CD1c-positive myeloid dendritic cell (primary cell): ENCODE data around the gene EFCAB12.

Source experiments
- DNase-seq: peaks from one replicate; pipeline ENCODE4 v3.0.0-alpha.2; 2016; ENCODE audit errors: extremely low spot score

EFCAB12 gene

DNA sequence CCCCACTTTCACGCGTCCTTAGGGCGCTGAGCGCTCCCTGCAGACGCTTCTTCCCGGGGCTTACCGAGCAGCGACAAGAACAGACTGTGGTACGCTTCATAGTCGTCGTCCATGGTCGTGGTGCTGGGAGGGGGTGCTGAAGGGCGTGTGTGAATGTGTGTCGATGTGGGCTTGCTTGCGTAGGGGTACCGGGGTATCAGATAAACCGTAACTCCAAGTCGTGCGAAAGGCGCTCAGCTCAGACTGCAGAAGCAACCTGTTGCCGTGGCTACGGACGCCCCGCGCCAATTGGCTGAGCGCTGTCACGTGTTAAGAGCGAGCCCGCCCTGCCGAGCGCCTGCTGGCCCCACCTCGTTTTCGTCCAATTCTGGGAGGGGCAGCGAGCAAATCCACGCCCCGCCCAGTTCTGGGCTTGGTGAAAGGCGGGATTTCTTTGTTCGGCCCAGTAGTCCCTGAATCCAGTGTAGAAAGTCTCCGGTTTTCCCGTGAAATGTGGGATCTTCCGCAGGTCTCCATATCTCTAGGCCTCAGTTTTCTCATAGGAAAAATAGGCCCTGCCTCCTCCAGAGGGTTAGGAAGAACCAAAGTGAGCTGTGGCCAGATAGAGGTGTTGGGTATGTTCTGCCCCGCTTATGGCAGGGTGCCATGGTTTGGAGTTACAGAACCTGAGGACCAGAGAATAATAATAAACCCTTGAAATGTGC, at the start of gene EFCAB12:
Gene EFCAB12 (minus strand): TSS at position 261 of the 704 bp plus-strand sequence. CDS start 148 bp downstream, at position 113.
- DNase-seq: peak; percentile 95

DNA sequence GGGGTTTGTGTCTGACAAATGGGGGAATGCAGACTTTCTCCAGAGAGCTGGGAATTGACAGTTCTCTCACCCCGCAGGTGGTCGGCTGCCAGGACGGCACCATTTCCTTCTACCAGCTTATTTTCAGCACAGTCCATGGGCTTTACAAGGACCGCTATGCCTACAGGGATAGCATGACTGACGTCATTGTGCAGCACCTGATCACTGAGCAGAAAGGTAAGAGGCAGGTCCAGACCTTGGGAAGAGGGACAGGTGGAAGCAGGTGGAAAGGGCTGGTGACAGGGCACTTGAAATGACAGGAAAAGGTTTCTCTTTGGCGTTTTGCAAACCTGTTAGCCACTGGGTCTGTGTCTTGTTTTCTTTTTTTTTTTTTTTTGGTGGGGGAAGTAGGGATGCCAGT, 48.1 kb upstream of the EFCAB12 start:
- DNase-seq: no peak

DNA sequence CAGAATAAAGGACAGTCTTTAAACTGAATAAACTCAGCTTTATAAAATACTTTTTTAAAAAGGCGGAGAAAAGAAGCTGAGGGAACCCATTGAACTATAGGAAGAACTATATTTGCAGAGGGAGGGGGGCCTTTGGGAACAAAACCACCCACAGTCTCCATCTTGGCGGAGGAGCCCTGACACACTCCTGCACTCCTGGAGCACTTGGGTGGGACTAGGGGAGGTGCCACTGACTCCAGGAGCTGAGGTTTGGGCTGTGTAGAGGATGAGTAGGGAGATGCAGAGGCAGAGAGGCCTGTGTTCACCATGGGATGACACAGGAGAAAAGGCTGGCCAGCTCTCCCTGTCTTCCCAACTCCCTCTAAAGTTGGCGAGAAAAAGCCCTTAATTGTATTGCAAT, 47.4 kb upstream of the EFCAB12 start:
- DNase-seq: no peak

DNA sequence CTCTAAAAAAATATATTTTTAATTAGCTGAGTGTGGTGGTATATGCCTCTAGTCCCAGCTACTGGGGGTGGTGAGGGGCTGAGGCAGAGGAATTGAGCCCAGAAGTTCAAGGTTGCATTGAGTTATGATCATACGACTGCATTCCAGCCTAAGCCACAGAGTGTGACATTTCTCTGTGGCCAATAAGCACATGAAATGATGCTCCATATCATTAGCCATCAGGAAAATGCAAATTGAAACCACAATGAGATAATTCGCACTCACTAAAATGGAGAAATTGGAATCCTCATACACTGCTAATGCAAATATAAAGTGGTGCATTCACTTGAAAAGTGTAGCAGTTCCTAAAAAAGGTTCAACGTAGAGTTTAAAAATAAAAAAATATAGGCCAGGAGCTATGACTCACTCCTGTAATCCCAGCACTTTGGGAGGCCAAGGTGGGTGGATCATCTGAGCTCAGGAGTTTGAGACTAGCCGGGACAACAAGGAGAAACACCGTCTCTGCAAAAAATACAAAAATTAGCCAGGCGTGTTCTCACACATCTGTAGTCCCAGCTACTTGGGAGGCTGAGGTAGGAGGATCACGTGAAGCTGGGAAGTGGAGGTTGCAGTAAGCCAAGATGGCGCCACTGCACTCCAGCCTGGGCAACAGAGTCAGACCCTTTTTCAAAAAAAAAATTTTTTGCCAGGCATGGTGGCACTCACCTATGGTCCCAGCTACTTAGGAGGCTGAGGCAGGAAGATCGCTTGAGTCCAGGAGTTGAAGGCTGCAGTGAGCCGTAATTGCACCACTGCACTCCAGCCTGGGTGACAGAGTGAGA, 46.8 kb upstream of the EFCAB12 start:
- DNase-seq: no peak

DNA sequence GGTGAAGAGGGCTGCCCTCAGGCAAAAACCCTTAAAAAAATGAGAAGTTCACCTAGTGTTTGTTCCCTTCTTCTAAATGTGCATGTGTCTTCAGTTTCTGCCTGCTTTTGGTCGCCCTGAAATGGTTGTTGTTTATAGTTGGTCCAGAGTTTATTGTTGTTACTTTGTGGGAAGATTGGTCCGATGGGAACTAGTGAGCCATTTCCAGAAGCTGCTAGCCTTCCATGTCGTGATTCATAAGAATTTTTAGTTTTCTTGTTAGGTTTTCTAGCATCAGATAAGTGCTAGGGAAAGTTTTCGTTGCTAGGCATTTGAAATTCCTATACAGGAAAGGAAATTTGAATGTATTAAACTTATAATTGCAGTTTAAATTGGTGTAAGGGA, 45.3 kb upstream of the EFCAB12 start:
- DNase-seq: no peak

DNA sequence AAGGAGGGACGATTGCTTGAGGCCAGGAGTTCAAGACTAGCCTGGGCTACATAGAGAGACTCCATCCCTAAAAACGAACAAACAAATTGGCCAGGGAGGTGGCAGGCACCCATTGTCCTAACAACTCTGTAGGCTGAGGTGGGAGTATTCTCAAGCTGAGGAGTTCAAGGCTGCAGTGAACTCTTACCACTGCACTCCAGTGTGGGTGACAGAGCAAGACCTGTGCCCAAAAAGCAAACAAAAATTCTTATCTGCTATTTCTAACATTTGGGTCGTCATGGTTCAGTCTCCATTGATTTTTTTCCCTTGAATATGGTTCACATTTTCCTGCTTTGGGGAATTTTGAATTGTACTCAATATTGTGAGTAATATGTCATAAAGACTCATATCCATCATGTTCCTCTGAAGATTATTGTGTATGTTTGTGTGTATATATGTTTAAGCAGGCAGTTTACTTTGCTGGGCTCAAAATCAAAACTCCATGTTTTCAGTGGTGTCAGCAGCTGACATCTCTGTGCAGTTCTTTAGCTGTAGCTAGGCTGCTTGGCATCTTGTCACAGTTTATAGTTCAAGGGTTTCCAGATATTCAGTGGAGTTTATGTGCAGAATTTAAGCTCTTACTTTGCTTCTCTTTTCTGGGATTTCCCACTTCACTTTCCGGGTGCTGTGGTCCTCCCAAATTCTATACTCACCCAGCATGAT, 44.8 kb upstream of the EFCAB12 start:
- DNase-seq: no peak

DNA sequence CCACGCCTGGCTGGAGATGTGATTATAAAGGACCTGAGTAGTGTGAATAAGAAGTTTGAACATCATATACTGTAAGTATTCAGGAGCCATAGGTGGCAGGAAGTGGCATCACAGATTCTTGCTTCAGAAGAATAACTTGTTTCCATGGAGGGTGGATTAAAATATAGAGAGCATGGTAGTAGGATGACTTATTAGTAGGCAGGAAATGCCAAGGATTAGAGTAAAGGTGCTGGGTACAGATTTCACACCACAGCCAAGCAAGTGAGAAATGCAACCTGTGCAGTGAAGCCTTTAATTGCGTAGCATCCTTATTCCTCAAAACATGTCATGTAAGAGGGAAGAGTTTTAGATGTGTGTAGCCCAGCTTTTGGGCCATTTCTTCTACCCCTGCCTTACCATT, 42.4 kb upstream of the EFCAB12 start:
- no peak for DNase-seq

DNA sequence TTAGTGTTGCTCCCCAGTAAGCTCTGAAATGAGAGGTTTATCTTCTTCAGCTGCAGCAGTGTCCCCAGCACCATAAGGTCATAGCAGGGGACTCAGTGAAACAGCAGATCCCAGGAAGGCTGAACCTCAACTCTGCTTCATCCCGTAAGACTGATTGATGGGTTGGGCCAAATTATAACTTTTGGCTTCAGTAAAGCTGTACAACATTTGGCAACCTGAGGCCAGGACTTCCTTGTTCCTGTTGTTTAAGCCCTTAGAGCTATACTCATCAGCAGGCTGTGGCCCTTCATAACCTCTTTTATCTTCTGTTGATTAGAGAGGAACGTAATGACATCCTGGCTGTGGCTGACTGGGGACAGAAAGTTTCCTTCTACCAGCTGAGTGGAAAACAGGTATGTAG, 40.6 kb upstream of the EFCAB12 start:
- DNase-seq: no peak

DNA sequence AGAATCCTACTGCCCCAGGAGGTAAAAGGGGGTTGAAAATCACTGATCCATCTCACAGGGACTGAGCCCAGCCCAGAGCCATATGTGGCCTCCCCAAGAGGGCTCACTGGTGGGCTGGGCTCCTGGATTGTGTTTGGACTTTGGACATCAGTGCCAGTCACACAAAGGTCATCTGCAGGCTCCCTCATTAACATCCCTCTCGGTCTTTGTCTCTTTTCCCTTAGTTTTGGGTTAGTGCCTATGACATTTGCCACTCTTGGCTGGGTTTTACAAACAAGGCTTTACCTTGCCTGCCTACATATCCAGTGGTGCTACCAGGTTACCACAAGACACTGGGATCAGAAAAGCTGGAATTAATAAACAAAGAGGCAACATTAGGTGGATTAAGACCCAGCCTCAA, 39.5 kb upstream of the EFCAB12 start:
- DNase-seq: no peak

DNA sequence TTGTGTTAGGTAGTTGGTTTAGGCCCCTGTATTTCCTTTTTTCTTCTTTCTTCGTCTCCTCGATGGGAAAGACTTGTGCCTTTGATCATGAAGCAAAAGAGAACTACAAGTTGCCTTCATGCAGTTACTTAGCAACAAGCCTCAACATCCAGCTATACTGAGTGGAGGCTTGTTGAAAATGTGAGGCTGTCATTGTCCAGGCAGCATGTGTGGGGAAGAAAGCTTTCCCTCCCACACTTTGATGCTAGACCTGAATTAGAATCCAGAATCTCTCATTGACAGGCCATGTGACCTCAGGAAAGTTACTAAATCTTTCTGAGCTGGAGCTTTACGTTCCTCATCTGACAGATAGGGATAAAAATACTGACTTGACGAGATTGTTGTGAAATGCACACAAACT, 35.3 kb upstream of the EFCAB12 start:
- no peak for DNase-seq

DNA sequence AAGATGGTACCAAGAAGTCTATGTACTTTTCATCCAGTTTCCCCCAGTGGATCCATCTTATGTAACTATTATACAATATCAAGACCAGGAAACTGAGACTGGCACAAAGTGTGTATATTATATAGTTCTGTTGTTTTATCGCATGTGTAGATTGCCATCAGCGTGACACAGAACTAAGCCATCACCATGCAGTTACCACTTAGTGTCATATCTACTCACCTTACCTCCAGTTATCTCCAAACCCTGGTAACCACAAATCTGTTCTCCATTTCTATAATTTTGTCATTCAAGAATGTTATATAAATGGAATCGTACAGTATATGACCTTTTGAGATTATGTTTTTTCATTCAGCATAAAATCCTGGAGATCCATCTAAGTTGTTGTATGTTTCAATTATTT, 34.7 kb upstream of the EFCAB12 start:
- no peak for DNase-seq

DNA sequence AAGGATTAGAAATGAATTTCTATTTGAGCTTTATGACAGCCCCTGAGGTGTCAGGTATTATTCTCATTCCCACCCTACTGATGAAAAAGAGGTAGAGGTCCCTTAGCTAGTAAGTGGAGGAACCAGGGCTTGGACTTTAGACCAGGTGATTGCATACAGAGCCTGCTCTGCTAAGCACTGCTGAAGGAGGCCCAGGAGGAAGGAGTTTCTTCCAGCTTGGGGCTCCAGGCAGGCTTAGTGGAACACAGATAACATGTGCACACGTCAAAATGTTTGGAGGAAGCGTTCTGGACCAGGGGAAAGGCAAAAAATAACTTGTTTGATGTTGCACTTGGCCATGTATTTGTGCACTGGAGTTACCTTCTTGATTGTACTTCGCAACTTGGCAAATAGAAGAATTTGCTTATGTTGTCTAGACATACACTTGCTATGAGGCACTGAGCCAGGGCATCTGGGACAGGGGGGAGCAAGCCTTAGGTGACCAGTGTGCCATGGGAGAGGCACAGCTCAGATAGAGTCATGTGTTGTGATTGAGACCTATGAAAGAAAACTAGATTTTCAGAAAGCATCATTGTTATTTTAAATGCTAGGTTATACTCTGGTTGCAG, 34.0 kb upstream of the EFCAB12 start:
- DNase-seq: no peak

DNA sequence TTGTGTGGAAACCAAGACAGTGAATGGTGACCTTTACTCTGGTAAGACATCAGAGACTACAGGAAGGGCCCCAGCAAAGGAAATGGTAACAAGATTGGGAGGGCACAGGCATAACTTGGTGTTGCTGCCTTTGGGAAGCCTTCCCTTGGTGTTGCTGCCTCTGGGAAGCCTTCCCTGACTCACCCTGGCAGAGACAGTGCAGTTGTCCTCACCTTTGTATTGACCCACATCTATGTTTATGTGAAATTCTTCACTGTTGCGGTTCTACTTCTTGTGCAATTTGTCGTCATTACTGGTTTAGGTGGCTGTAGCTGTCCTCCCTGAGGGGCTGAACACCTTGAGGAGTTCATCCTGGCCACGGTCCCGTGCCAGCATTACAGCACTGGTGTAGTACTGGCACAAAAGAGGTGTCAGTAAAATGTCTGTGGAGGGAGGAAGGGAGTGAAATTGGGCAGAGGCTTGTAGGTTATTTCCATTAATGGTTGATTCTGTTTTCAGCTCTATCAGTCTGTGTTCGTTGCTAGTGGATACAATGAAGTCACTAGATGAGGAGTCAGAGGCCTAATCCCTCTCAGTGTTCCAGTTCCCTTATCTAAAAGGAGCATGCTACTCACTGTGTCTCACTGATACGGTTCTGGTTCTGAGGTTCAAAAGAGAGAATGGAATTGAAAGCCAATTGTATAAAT, 33.2 kb upstream of the EFCAB12 start:
- DNase-seq: no peak

DNA sequence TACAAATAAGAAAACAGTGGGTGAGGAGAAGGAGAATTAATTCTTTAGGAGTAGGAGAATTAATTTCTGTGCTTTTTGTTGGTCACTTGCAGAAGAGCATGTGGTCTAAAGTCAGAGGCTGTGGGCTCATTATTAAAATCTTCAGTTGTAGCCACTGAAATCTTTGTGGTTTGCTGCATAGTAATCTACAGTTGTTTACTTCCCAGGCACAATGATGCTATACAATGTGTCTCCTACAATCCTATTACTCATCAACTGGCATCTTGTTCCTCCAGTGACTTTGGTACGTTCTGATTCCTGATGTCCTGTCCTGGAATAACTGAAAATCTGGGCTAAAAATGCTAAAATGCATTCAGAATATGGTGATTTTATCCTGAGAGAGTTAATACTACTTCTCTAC, 32.6 kb upstream of the EFCAB12 start:
- DNase-seq: no peak

DNA sequence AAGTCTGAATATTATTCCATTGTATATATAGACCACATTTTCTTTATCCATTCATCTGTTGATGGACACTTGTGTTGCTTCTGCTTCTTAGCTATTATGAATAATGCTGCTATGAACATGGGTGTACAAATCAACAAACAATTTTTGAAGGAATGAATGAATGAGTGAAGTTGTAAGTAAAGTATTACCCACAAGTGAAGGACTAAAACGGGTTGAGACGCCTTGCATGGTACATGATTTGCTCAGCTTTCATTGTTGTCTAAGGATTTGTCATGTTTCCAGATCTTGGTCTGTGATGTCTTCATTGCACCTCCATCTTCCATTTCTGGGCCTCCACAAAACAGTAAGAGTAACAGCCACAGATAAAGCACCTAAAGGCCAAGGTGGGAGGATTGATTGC, 32.1 kb upstream of the EFCAB12 start:
- DNase-seq: no peak

DNA sequence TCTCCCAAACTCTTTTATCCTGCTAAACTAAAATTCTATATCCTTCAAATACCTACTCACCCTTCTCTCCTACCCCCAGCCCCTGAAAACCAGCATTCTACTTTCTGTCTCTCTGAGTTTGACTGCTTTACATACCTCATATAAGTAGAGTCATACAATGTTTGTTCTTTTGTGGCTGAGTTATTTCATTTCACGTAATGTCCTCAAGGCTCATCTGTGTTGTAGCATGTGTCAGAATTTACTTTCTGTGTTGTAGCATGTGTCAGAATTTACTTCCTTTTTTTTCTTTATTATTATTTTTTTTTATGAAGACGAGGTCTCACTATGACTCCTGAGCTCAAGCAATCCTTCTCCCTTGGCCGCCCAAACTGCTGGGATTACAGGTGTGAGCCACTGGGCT, 31.7 kb upstream of the EFCAB12 start:
- no peak for DNase-seq

DNA sequence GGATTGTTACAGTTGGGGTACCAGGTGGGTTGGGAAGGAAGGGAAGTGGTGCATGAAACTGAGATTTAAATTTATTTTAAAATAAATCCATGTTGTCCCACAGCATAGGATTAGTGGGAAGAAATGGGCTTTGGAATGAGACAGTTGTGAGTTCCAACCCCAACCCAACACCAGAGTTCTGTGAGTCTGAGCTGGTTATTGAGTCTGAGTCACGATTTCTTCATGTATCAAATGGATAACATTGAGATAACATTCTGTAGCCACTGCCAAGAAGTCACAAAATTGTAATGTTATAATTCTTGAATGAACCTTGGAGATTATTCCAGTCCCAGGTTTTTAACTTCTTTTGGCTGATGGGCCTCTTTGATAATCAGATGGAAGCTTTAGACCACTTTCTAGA, 25.3 kb upstream of the EFCAB12 start:
- no peak for DNase-seq

DNA sequence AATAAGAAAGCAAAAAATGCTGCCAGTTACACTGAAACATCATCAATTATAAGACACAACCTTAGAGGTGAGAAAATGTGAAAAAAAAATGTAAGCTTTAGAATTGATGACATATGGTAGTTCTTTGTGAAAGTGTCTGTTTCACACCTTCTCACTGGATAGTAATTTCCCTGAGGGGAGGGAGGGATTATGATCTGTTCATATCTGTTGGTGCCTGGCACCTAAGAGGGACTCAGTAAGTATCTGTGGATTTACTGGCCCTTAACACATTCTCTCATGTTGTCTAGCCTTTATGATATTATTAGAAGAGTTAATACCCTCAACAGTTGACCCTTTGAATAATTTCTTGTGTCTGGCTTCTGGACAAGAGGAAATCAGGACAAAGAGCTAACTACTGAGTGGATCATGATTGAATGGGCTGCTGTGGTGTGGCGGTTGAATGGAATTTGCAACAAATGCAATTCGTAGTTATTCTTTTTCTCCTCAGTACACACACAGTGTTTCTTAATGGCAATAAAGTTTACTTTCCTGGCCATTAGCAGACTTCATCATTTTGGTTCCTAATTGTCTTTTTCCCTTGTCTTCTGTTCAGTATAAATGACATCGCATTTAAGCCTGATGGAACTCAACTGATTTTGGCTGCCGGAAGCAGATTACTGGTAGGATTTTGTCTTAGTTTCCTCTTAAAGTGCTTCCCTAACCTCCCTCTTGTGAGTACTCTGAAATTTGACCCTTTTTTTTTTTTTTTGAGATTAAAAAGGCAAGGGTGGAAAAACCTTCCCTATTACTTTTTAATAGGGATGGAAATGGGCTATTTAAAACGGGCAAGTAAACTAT, 21.1 kb upstream of the EFCAB12 start:
- DNase-seq: no peak

DNA sequence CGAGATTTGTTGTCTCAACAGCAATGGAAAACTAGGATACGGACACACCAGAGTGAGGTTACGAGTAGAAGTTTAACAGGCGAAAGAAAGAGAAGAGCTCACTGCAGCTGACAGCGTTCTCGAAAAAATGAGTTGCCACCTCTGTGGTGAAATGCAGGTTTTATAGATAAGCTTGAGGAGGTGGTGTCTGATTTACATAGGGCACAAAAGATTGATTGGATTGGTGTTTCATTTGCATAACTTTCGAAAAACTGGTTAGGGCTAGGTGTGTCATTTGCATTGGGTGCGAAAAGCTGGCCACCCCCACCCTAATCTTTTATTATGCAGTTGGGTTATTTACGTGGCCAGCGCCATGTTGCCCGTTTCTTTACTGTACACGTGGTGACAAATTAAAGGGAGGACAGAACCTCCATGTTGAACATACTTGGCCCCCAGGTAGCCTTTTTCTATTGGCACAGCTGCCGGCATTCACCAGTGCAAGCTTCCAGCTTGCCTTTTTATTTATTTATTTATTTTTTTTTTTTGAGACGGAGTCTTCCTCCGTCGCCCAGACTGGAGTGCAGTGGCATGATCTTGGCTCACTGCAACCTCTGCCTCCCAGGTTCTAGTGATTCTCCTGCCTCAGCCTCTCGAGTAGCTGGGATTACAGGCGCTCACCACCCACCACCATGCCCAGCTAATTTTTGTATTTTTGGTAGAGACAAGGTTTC, 19.9 kb upstream of the EFCAB12 start:
- no peak for DNase-seq

DNA sequence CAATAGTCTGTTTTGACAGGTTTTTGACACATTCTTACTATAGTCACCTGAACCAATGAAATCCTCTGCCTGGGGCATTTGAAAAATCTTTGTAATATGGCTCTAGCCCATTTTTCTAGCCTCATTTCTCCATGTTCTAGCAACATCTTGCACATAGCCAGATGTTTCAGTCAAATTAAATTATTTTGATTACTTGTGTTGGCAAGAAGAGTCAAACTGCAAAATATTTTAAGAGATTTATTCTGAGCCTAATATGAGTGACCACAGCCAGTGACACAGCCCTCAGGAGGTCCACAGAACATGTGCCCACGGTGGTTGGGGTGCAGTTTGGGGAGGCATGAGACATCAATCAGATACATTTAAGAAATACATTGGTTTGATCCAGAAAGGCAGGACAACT, 18.5 kb upstream of the EFCAB12 start:
- DNase-seq: no peak
